Fibroblast of the aortic adventitia (primary cell): ENCODE data around the gene PTGIS. TPM values are rescaled to one million over a fixed set of nuclear protein-coding genes. Genes with fewer than 3 reads are reported as not detected.

Experiments used
- DNase-seq: peaks from one replicate; pipeline ENCODE4 v3.0.0-alpha.2; 2010; ENCODE audit warnings: low read depth
- H3K4me3 ChIP-seq: 2 replicates; pipeline ENCODE4 v1.5.1; 2011; ENCODE audit warnings: low read depth, mild to moderate bottlenecking, control low read depth, low read length, moderate library complexity
- total RNA-seq: library from RNA; depleted of rRNA; stranded (reverse); fragments of >200 nt; gene quantifications from 2 replicates; pipeline ENCODE4 v1.2.3, GENCODE V29; 2012; ENCODE audit warnings: low replicate concordance
- TF ChIP-seq, protein P1 (sequence below): IDR thresholded peaks from 2 replicates; pipeline ENCODE4 v1.5.1; 2011; ENCODE audit warnings: mild to moderate bottlenecking, low read length, control low read depth, inconsistent platforms; ENCODE audit not compliant: insufficient read depth

Gene PTGIS
- total RNA-seq, 1 donor: 1,011 TPM

DNA sequence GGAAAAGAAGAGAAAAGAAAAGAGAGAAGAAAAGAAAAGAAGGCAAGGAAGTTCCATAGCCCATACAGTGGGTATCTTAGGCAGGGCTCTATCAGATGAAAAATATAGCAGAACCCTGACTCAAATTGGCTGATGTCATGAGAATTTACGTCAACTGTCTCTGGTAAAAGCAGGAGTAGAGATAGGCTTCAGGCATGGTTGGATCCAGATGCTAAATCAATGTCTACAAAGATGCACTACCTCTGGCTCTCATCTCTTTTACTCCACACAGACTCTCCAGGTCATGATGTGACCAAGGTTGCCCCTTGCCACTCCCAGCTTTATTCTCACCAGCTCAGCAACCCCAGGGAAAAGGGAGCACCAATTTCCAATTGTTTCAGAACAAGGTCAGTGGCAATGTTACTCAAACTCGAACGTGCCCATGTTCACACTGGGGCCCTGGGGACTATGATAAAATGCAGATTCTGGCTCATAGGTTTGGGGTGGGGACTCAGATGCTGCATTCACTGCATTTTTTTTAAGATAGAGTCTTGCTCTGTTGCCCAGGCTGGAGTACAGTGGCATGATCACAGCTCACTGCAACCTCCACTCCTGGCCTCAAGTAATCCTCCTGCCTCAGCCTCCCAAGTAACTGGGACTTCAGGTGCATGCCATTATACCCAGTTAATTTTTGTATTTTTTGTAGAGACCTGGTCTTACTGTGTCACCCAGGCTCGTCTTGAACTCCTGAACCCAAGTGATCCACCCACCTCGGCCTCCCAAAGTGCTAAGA is 33.4 kb upstream of the PTGIS start:
- no peak overlapping the region for H3K4me3 ChIP-seq
- DNase-seq: no peak
- TF ChIP-seq, protein P1, sequence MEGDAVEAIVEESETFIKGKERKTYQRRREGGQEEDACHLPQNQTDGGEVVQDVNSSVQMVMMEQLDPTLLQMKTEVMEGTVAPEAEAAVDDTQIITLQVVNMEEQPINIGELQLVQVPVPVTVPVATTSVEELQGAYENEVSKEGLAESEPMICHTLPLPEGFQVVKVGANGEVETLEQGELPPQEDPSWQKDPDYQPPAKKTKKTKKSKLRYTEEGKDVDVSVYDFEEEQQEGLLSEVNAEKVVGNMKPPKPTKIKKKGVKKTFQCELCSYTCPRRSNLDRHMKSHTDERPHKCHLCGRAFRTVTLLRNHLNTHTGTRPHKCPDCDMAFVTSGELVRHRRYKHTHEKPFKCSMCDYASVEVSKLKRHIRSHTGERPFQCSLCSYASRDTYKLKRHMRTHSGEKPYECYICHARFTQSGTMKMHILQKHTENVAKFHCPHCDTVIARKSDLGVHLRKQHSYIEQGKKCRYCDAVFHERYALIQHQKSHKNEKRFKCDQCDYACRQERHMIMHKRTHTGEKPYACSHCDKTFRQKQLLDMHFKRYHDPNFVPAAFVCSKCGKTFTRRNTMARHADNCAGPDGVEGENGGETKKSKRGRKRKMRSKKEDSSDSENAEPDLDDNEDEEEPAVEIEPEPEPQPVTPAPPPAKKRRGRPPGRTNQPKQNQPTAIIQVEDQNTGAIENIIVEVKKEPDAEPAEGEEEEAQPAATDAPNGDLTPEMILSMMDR: no peak

DNA sequence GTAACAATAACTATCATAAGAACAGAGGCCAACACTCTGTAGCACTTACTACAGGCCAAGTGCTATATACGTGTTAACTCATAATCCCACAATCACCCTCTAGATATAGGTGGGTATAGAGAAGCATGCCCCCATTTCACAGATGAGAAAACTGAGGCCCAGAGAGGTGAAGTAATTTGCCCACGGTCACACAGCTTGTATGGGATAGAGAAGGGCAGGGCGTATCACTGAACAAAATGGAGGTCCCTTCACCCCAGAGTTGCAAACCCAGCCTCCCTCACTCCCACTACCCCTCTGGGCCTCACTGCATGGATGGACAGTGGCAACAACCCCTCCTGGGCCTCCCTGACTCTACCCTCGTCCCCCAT is 31.8 kb upstream of the PTGIS start:
- no peak for DNase-seq
- H3K4me3 ChIP-seq: no peak overlapping the region
- TF ChIP-seq, protein P1: no peak

DNA sequence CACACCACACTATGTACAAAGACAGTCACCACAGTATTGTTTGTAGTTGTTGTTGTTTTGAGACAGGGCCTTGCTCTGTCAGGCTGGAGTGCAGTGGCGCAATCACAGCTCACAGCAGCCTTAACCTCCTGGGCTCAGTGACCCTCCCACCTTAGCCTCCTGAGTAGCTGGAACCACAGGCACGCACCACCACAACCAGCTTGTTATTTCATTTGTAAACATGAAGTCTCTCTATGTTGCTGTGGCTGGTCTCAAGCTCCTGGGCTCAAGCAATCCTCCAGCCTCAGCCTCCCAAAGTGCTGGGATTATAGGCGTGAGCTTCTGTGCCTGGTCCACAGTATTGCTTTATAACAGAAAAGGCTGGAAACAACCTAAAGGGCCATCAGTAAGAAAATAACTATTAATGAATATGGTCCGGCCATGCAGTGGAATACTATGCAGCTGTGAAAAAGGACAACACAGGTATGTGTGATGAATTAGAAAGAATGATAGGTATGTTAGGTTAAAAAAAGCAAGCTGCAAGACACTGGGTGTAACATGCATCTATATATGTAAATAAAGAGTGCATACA is 30.0 kb upstream of the PTGIS start:
- TF ChIP-seq, protein P1: no peak
- no peak for DNase-seq
- H3K4me3 ChIP-seq: no peak overlapping the region

DNA sequence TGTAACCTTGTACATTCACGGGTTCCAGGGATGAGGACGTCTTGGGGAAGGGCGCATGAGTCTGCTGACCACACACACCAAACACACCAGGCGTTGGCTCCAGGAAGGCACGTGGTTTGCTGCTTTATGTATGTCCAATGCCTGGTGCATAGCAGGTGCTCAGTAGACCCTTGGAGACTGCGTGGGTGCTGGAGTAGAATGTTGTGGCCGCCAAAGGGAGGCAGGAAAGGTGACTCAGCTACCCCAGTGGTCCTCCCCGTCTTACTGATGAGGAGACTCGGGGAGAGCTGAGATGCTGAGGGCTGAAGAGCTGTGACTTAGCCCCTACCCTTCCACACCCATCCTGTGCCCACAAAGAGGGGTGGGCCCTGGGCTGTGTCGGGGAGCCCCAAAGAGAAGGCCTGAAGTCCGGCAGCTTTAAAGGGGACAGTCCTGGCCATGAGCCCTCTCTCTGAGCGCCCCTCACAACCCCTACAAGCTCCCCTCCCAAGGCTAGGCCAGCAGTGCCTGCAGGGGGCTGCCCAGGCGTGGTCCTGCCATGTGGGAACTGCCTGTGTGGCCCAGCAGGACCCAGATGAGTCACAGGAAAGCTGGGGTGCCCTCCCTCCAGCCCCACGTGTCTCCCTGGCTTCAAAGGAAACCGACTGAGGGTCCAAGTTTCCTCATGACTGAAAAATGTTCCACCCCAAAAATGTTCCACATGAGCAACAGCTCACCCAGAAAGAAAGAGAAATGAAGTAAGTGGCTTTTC is 28.0 kb upstream of the PTGIS start:
- peak; percentile 74 for DNase-seq
- no peak overlapping the region for H3K4me3 ChIP-seq
- TF ChIP-seq, protein P1: no peak

DNA sequence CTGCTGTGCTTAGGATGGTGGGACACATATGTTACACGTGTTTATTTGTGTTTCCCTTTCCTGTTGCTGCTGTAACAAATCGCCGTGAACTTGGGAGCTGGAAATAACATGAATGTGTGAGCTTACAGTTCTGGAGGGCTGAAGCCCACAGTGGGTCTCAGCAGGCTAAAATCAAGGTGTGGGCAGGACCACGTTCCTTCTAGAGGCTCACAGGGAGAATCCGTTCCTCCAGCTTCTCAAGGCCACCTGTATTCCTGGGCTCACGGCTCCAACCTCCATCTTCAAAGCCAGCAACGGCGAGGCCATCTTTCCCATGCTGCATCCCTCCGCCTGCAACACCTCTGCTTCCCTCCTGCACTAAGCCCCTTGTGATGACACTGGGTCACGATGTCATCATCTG is 27.4 kb upstream of the PTGIS start:
- no peak overlapping the region for H3K4me3 ChIP-seq
- TF ChIP-seq, protein P1: no peak
- DNase-seq: no peak

DNA sequence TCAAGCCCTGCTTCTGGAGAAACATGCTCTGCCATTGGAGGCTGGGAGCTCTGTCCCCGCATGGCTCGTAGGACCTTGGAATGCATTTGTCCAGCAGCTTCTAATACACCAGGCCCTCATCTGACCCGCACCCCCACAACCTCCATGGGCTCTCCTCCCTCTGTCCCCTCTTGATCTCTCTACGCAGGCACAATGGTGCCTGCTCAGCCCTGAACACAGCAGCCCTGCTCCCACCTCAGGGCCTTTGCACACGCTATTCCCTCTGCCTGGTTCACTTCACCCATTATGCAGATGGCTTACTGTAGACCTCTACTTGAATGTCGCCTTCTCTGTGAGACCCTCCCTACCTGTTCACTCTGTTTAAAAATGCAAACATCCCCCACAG is 27.0 kb upstream of the PTGIS start:
- no peak for DNase-seq
- TF ChIP-seq, protein P1: no peak

More for the DNA sequence above, 27.0 kb upstream of the PTGIS start:
- H3K4me3 ChIP-seq: no peak overlapping the region
